Uterus (tissue), 4 donors: ENCODE data around the gene DDX49. TPM values are rescaled to one million over a fixed set of nuclear protein-coding genes. Genes with fewer than 3 reads are reported as not detected.
A peak's percentile ranks its signal among the peaks of the same experiment; 100 is the strongest.

Experiments used
- DNase-seq, 2 donors: peaks; one replicate each; pipeline ENCODE4 v3.0.0-alpha.2; 2019 to 2020
- H3K27ac ChIP-seq, 2 donors: fragments of 200-600 bp; sonication (generic); 1 replicate in 1 of 2; 2 replicates in 1 of 2; pipeline ENCODE4 v1.5.1; 2016 to 2018
- H3K27me3 ChIP-seq, 2 donors: fragments of 200-600 bp; sonication (generic); one replicate each; pipeline ENCODE4 v1.5.1; 2018 to 2019; ENCODE audit warnings: control low read depth in 1 of 2
- H3K36me3 ChIP-seq, 2 donors: fragments of 200-600 bp; sonication (generic); one replicate each; pipeline ENCODE4 v1.5.1; 2019; ENCODE audit warnings: control low read depth in 1 of 2
- H3K4me1 ChIP-seq, 2 donors: fragments of 200-600 bp; sonication (generic); one replicate each; pipeline ENCODE4 v1.5.1; 2018 to 2019; ENCODE audit warnings: control low read depth in 1 of 2
- H3K4me3 ChIP-seq, 2 donors: fragments of 200-600 bp; sonication (generic); 1 replicate in 1 of 2; 2 replicates in 1 of 2; pipeline ENCODE4 v1.5.1; 2018 to 2019; ENCODE audit warnings: mild to moderate bottlenecking in 1 of 2
- H3K9me3 ChIP-seq, 2 donors: fragments of 200-600 bp; sonication (generic); one replicate each; pipeline ENCODE4 v1.5.1; 2019; ENCODE audit warnings: control low read depth in 1 of 2
- POLR2A ChIP-seq, 2 donors: fragments of 450-650 bp; IDR thresholded peaks; one replicate each; pipeline ENCODE4 v1.6.1; 2016; ENCODE audit warnings: antibody characterized with exemption in 2 of 2, mild to moderate bottlenecking in 1 of 2, moderate library complexity in 1 of 2
- intact Hi-C: fragments of 100-400 bp; cut with DNase I; formaldehyde crosslinking; loops from one replicate; pipeline ENCODE4 v1.15.1; 2023; ENCODE audit warnings: low total_unique reads
- total RNA-seq, 4 donors: library from RNA; depleted of rRNA in 3 of 4; stranded (reverse); fragments of >200 nt in 3 of 4; gene quantifications; one replicate each; pipeline versions ENCODE4 v1.1.0 to v1.2.4, GENCODE V29; 2014 to 2023
- TF ChIP-seq, protein P1 (sequence below), 4 experiments: fragments of 200-600 bp in 2 of 4; fragments of 450-650 bp in 2 of 4; sonication (generic) in 2 of 4; IDR thresholded peaks; one replicate each; pipeline ENCODE4 v1.5.1; 2016 to 2019; ENCODE audit warnings: antibody characterized with exemption in 4 of 4, mild to moderate bottlenecking in 2 of 4, moderate library complexity in 1 of 4
- donor health status: DM: yes; HTN: yes; CAD: no.

DDX49 gene
- total RNA-seq, 4 donors from 2014 or later = 27.7 to 40.9 (median 31.4) TPM

DNA sequence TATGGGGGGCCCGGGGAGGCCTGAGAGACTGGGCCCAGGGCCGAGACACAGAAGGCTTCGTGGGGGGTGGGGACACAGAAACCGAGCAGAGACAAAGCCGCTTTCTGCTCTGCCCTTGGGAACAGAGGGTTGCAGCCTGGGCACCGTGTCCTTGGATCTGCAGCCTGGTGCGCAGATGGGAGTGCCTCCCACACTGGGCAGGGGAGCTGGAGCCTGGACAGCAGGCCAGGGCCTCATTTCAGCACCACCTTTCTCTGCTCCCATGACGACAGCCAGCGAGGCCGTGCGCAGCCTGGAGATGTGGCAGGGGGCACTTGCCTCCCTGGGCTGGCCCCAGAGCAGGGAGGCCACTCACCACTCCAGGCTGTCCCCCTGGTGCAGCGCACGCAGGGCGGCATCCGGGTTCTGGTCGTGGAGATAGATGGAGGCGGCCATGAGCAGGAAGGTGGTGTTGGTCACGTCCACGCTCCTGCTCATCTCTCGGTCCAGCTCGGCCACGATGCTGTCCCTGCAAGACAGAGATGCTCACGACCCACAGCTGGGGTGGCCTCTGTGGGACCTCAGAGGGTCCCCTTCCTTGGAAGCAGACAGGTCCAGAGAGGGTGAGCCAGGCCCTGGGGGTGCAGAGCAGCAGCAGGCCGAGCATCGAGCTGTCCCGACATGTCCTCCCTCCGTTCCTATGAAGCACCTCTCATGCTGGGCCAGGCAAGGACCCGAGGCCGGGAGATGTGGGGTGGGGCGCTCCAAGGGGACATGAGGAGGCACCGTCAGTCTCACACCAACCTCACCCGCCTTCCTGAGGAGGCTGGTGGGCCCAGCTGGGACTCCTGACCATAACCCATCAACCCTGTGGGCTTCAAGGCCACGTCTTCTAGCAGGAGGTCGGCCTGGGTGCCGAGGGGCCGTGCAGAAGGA, 12.7 kb upstream of the DDX49 start:
- H3K4me1 ChIP-seq = no peaks in the 10 kb centered on the region
- H3K9me3 ChIP-seq = no peaks in the 10 kb centered on the region
- intact Hi-C loops = no loop called here
- peak in 1 of 2 donors; percentile 14 for DNase-seq
- H3K27me3 ChIP-seq = no peaks in the 10 kb centered on the region
- no peak overlapping the region for H3K4me3 ChIP-seq
- no peak for TF ChIP-seq POLR2A (IDR thresholded peaks at IDR 0.05)
- TF ChIP-seq, protein P1, sequence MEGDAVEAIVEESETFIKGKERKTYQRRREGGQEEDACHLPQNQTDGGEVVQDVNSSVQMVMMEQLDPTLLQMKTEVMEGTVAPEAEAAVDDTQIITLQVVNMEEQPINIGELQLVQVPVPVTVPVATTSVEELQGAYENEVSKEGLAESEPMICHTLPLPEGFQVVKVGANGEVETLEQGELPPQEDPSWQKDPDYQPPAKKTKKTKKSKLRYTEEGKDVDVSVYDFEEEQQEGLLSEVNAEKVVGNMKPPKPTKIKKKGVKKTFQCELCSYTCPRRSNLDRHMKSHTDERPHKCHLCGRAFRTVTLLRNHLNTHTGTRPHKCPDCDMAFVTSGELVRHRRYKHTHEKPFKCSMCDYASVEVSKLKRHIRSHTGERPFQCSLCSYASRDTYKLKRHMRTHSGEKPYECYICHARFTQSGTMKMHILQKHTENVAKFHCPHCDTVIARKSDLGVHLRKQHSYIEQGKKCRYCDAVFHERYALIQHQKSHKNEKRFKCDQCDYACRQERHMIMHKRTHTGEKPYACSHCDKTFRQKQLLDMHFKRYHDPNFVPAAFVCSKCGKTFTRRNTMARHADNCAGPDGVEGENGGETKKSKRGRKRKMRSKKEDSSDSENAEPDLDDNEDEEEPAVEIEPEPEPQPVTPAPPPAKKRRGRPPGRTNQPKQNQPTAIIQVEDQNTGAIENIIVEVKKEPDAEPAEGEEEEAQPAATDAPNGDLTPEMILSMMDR (IDR thresholded peaks at IDR 0.05) = no peak
- no peak overlapping the region for H3K27ac ChIP-seq
- H3K36me3 ChIP-seq = no peaks in the 10 kb centered on the region

DNA sequence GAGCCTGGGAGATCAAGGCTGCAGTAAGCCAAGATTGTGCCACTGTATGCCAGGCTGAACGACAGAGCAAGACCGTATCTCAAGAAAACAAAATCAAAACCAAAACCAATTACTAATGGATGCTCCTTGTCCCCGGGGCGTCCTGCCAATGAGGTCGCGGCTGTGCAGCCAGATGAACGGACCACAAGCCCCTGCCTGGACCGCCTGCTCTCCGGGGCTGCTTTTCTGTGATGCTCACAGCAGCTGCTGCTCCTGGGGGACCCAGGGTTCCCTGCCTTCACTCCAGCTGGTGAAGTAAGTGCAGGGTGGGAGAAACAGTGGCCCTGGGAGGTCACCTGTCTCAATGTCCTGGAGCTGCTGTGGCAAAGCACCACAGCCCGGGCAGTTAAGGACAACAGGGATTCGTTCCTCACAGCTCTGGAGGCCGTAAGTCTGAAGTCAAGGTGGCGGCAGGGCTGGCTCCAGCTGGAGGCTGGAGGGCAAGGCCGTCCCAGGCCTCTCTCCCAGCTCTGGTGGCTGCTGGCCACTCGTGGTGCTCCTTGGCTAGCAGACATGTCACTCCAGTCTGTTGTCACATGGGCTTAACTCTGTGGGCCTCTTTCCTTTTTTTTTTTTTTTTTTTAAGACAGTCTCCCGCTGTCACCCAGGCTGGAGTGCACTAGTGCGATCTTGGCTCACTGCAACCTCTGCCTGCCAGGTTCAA, 10.4 kb upstream of the DDX49 start:
- intact Hi-C loops = no loop called here

DNA sequence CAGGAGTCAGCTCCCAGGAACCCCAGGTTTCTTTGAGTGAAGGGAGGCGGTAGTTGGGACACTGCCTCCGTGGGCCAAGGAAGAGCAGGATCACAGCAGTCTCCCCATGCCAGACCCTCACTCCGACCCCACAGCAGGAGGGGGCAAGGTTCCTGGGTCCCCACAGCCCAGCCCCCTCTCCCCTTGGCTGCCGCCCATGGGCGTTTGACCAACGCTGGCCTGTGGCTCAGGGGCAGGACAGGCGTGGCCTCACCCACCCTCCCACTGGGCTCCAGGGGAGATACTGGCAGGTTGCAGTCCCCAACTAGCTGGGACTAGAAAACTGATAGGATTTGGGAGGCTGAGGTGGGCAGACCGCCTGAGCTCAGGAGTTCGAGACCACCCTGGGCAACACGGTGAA, 9.5 kb upstream of the DDX49 start:
- intact Hi-C loops = no loop called here
- DNase-seq = no peak
- Histone ChIP-seq H3K36me3 (no peaks in the 10 kb centered on the region), H3K27me3 (no peaks in the 10 kb centered on the region), H3K4me1 (no peaks in the 10 kb centered on the region), H3K4me3 (no peak overlapping the region), H3K9me3 (no peaks in the 10 kb centered on the region), H3K27ac (no peak overlapping the region)
- TF ChIP-seq, protein P1 (IDR thresholded peaks at IDR 0.05) = no peak
- TF ChIP-seq POLR2A (IDR thresholded peaks at IDR 0.05) = no peak

More for the DNA sequence above, 10.4 kb upstream of the DDX49 start:
- no peak overlapping the region for H3K27ac ChIP-seq
- no peaks in the 10 kb centered on the region for H3K36me3 ChIP-seq
- H3K4me1 ChIP-seq = no peaks in the 10 kb centered on the region
- no peak for TF ChIP-seq POLR2A (IDR thresholded peaks at IDR 0.05)
- TF ChIP-seq, protein P1 (IDR thresholded peaks at IDR 0.05) = no peak
- no peaks in the 10 kb centered on the region for H3K9me3 ChIP-seq
- H3K27me3 ChIP-seq = no peaks in the 10 kb centered on the region
- H3K4me3 ChIP-seq = no peak overlapping the region
- no peak for DNase-seq

DNA sequence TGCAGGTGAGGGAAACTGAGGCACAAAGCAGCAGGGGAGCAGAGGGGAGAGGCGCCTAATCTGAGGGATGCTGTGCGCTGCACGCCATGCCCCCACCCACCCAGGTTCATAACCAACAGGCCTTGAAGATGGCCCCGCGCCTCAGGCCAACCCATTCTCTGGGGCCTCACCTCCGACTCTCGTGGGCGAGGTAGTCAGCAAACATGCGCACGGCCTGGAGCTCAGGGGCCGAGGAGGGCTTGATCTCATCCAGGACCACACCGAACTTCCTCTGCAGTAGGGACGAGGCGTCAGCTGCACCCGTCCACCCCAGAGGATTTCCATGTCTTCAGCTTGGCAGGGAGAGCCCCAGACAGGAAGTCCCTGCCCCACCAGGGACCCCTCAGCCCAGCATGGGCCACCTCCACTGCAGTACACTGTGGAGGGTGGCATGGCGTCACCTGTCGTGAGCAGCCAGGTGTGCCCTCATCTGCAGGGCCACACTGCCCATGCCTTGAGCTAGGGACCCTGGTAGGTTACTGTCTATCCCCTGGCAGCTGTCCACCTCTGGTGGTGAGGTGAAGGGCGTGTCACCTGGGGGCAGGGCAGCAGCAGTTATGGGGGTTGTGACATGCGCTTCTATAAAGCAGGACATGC, 8.6 kb upstream of the DDX49 start:
- no peak overlapping the region for H3K27ac ChIP-seq
- H3K27me3 ChIP-seq = no peaks in the 10 kb centered on the region
- H3K4me1 ChIP-seq = no peaks in the 10 kb centered on the region
- no peaks in the 10 kb centered on the region for H3K36me3 ChIP-seq
- TF ChIP-seq, protein P1 (IDR thresholded peaks at IDR 0.05) = no peak
- TF ChIP-seq POLR2A (IDR thresholded peaks at IDR 0.05) = no peak
- H3K9me3 ChIP-seq = no peaks in the 10 kb centered on the region
- intact Hi-C loops = no loop called here
- no peak for DNase-seq
- H3K4me3 ChIP-seq = no peak overlapping the region
